Left hindlimb (tissue), 1 donor: Measurements from ENCODE around the gene C14orf93.
"Not testable (repeated sequence)": the region's sequence is repeated elsewhere in the genome, so short reads cannot be mapped to it uniquely, and the experiment has no call there.

Experiments used
- DNase-seq: peaks from one replicate; pipeline ENCODE4 v3.0.0-alpha.2; 2018

Gene C14orf93

DNA sequence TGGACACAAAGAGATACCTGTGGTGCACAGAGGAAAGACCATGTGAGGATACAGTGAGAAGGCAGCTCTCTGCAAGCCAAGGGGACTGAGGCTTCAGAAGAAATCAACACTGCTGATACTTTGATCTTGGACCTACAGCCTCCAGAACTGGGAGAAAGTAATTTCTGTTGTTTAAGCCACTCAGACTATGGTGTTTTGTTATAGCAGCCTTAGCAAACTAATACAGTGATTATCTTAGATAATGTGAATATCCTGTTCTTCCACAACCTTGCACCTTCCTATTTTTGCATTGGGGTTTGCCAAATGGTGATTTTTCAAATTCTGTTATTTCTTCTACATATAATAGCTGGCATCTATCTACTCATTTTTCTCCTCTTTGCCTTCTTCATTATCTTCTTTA lies 8.2 kb upstream of the C14orf93 start:
- DNase-seq, result no peak

DNA sequence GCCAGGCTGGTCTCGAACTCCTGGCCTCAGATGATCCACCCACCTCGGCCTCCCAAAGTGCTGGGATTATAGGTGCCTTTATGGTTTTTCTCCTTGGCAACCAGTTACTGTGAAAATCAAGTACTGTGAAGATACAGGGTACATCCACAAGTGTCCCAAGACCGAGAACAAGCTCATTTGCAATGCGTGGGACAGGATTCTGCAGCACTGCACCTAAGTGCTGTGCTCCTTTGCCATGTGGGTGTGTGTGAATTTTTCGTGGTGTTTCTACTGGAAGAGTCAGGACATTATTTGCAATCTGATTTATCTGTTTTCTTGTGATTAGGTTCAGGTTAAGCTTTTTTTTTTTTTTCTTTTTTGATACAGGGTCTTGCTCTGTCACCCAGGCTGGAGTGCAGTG lies 7.1 kb upstream of the C14orf93 start:
- DNase-seq, result no peak

- DNase-seq, result no peak
Measured at GRCh38 chr14:23015618-23016017, 5.7 kb upstream of the C14orf93 start.

DNA sequence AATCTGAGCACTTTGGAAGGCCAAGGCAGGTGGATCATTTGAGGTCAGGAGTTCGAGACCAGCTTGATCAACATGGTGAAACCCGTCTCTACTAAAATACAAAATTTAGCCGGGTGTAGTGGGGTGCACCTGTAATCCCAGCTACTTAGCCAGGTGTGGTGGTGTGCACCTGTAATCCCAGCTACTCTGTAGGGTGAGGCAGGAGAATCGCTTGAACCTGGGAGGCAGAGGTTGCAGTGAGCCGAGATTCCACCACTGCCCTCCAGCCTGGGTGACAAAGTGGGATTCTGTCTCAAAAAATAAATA lies 3.8 kb upstream of the C14orf93 start:
- not testable (repeated sequence) for DNase-seq

DNA sequence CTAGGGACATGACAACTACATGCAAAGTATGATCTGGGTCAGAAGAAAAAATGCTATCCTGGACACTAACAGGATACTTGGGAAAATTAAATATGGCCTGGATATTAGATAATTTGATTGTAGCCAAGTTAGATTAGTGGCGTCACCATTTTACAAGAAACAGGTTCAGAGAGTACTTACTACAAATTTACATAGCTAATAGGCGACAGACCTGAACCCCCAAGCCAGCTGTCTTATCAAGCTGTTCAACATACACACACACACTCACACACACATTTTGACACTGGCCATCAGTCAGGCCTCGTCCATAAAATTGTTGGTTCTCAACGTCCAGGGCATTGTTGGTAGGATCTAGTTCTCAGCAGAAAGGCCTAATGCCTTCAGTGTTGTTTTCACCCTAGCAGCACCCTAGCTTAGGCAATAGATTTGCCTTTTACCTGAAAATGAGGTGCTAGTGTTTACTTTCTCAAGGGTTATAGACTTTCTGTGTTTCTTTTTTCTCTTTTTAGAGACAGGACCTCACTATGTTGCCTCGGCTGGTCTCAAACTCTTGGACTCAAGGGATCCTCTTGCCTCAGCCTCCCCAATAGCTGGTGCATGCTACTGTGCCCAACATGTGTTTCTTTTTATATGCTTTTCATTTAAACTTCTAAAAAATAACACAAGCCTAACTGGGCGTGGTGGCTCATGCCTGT lies 3.3 kb upstream of the C14orf93 start:
- DNase-seq, result no peak

GRCh38 chr14:23009483-23009938 lies 432 bp downstream of the C14orf93 start:
- no peak for DNase-seq

DNA sequence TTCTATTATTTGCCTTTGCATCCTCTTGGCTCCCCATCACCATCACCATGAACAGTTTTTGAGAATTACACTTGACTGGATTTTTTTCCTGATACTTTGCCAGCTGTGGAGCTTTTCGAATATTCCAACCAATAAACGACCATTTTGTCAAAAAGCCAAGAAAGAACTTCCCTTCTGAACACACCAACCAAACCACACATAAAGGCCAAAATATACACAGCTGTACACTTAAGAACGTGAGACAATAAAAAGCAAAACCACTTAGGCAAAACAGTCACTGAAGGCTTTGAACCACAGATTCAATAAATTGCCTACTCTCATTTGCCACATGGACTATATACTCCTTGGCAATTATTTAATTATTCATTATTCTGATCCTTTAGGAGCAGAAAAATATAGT lies 1.1 kb downstream of the C14orf93 start:
- DNase-seq, result no peak

DNA sequence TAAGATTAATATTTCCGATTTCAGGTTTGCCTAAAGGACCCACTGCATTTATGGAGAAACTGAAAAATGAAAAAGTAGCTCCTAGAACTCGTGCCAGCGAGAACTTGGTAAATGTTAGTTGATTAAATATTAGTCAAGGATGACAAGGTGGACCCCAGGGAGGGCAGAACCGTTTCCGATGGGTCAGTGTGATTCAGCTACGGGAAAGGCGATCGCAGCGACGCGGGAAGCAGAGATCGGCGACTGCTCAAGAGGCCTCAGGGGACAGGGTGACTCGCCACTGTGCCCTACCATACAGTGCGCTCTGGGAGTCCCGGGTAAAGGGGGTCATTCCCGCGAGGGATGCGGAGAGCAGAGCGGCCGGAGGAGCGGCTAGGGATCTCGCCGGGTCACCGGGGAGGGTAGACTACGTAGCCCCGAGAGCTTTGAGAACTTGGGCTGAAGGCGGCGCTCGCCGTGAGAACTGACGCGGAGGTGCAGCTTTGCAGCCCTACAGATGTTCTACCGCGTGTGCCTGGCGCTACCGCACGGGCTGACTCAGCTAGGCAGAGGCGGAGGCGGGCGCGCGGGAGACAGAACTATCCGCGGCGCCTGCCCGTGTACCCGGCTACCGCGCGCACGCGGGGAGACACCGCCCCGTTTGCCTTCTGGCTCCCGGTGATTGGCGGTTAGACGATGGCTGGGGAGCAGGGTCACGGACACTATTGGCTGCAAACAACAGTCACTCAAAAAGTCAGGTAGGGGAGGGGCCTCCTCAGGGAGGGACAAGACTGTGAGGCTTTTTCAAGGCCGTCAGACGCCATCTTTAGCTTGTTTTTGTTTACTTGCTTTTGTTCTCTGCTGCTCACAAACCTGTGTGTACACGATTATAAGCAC lies 3.2 kb downstream of the C14orf93 start:
- DNase-seq, result peak; percentile 97

GRCh38 chr14:23006188-23006534 lies 3.8 kb downstream of the C14orf93 start:
- DNase-seq, result no peak

DNA sequence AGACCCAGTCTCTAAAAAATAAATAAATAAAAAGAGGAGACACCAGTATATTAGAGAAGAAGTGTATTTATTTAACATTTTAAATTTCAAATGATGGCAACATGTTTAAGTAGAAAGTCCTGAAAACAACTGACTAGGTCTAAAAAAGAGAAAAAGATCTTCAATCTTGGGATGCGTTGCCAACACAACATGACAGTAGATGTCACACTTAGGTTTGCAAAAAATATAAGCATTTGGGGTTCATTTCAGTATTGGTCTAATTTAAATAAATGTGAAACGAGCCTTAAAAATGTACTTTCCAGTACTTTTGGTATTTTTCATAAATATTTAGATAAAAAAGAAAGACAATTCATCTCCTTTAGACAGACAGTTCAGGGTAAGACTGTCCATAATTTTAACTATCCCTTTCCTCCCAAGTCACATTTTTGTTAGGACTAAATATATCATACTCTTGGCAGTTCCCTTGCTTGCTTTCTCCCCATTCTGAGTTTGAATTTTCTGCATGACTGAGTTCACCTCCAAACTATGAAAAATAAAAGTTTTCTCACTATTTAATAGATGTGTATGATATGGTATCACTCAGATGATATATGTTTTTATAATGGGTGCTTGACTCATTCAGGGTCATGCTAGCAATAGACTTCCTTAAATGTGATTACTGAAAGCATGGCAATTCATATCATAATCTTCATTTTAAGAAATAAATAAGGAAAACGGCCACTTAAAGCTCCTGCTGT lies 4.3 kb downstream of the C14orf93 start:
- no peak for DNase-seq

- not testable (repeated sequence) for DNase-seq
Measured at GRCh38 chr14:23004274-23004673, 5.7 kb downstream of the C14orf93 start.

GRCh38 chr14:23002592-23002991 lies 7.4 kb downstream of the C14orf93 start:
- DNase-seq, result no peak

GRCh38 chr14:23000860-23001259 lies 9.1 kb downstream of the C14orf93 start:
- DNase-seq, result no peak

- no peak for DNase-seq
Measured at GRCh38 chr14:22998329-22999012, 11.5 kb downstream of the C14orf93 start.

DNA sequence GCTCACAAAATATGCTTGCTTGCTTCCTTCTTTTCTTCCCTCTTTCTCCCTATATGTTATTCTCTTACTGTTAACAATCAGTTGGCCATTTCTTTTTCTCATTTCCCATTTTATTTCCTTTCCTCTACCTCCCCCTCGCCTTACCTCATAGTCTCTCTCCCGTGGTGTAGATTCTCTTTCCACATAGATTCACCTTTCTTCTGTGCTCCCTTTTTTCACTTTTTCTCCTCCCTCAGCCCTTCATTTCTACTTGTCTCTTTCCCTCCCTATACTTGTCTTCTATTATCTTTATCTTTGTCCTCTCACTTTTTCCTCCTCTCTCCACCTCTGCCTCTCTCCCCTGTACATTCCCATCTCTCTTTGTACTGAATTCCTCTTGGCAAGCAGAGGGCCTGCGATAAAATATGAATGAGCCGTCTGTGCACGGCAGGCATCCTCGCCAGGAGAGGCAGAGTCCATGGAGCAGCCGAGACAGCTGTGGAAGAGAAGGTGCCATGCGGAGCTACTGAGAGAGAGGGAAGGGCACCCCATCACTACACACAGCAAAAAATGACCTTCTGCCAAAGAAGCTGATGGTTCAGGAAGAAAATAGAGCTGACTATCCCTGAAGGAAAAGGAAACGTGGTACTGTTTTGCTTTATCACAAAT lies 12.1 kb downstream of the C14orf93 start:
- no peak for DNase-seq

DNA sequence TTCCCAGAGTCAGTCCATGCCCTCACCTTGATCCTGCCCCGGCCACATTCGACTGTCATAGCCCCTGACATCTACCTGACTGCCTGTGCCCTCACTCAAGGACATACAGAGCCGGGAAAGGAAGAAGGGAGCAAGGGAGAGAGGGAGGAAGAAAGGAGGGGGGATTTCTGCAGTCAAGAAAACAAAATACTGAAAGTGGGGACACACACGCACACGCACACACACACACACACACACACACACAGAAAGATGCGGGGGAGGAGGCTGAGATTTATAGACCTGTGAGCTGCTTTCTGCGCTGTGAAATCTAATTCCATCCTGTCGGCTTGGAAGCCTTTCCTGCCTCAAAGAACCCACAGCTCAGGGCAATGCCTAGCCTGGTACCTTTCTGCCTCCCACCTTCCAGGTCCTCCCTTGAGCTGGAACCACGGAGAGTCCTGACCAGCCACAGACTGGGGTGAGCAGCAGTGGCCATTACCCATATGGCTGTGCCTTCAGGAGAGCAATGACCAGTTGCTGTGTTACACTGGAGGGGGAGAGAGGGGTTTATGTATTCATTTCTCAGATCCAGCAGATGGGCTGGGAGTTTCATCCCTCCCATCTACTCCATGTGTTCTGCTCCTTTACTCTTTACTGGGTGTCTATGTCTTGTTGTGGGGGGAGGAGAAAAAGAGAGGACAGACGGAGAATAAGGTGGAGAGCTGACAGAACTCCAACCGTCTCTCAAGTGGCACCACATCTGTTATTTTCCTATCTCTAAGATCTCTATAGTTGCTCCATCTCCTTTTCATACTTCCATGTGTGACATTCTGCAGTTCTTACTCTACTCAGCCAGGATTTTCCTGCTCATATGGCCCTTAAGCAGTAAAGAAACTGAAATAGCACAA lies 12.9 kb downstream of the C14orf93 start:
- DNase-seq, result no peak

GRCh38 chr14:22995889-22996625 lies 13.9 kb downstream of the C14orf93 start:
- DNase-seq, result no peak

DNA sequence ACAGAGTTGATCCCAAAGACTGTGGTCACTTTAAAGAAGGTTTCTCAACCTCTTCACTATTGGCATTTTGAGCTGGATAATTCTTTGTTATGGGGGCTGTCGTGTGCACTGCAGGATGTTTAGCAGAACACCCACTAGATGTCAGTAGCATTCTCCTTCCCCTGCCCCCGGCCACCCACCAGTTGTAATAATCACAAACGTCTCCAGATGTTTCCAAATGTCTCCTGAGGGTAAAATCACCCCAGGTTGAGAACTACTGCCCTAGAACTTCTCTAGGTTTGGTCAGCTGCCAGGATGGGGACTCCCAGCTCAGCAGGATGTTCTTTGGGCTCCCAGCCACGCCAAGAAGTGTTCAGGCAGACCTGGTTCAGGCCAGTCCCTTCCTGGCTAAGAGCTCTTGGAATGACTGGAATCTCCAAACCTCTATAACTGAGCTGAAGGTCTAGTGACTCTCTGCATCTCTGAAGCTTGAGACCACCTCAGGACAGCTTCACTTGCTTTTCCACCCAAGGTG lies 15.1 kb downstream of the C14orf93 start:
- DNase-seq, result no peak

DNA sequence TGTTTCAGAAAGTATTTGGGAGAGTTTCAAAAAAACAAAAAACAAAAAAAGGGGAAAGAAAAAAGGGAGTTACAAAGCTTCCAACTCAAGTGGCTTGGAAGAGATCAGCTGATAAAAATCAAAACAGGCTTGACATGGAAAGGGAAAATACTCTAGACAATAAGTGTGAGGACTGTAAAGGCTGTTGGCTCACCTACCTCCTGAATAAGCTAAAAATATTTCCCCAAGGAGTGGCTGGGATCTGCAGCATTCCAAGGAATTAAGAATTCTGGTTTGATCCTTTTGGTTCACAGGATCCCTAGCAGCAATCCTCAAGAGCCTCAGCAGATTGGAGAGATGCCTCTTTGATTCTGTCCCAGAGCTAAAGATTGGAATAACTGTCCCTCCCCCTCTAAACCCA lies 16.4 kb downstream of the C14orf93 start:
- DNase-seq, result no peak

DNA sequence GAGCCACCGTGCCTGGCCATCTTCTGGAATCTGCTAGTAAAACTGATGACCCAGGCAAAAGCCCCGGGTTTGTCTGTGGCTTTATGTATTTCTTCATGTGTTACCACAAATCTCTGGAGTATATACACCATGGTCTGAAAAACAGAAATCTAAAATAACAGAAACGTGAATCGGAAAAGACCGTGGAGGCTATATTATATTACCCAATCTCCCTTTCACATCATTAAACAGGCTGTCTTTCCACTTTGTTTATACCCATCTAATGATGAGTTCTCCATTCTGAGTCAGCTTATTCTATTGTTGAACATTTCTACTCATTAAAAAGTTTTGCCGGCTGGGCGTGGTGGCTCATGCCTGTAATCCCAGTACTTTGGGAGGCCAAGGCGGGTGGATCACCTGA lies 18.1 kb downstream of the C14orf93 start:
- no peak for DNase-seq

- DNase-seq, result no peak
Measured at GRCh38 chr14:22987291-22987690, 22.7 kb downstream of the C14orf93 start.
